GM13976 (cell line): ENCODE measurements around the gene C9orf72.

Source experiments
- DNase-seq: peaks from one replicate; pipeline ENCODE4 v3.0.0; 2012; ENCODE audit warnings: low spot score
- CTCF ChIP-seq: IDR thresholded peaks from 2 replicates; pipeline ENCODE4 v1.5.1; 2012; ENCODE audit warnings: borderline replicate concordance, mild to moderate bottlenecking; ENCODE audit not compliant: insufficient read depth; ENCODE audit errors: extremely low read depth, missing control alignments, control extremely low read depth
- in situ Hi-C: fragments of 300-500 bp; cut with MboI; formaldehyde crosslinking; loops from one replicate; pipeline ENCODE4 v1.12.0; 2022; ENCODE audit warnings: low sequenced_read_pairs, mixed read lengths, inconsistent platforms; ENCODE audit not compliant: unreplicated experiment

Gene C9orf72

GRCh38 chr9:27520986-27521385, 52.3 kb downstream of the C9orf72 start:
- no peak for DNase-seq
- TF ChIP-seq CTCF = no peak
- in situ Hi-C loops = no loop called here

- in situ Hi-C loops = no loop called here
- DNase-seq = no peak
- TF ChIP-seq CTCF = no peak
Measured at GRCh38 chr9:27519466-27520465, 53.5 kb downstream of the C9orf72 start.

DNA sequence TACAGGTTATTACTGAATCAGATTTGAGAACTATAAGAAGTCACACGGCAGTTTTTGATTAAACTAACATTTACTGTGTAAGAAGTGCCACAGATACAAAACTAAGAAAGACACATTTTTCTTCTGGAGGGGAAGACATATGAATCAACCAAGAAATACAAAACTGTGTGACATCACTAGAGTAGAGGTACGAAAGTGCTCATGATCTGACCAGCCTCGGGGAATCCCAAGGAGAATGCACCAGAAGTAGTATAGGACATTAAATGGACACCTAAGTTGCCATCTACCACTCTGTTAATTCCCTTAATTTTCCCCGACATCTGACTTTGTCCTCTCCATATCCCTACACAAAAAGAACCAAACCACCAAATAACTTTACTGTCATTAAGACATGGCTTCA, 54.5 kb downstream of the C9orf72 start:
- no peak for DNase-seq
- no peak for TF ChIP-seq CTCF
- in situ Hi-C loops = no loop called here

GRCh38 chr9:27518006-27518405, 55.3 kb downstream of the C9orf72 start:
- in situ Hi-C loops = no loop called here
- TF ChIP-seq CTCF = no peak

GRCh38 chr9:27514551-27514950, 58.7 kb downstream of the C9orf72 start:
- DNase-seq = no peak
- TF ChIP-seq CTCF = no peak
- in situ Hi-C loops = no loop called here

More at GRCh38 chr9:27518006-27518405, 55.3 kb downstream of the C9orf72 start:
- DNase-seq = no peak

GRCh38 chr9:27511771-27512170, 61.5 kb downstream of the C9orf72 start:
- in situ Hi-C loops = no loop called here
- TF ChIP-seq CTCF = no peak
- no peak for DNase-seq

- TF ChIP-seq CTCF = no peak
- DNase-seq = no peak
- in situ Hi-C loops = no loop called here
Measured at GRCh38 chr9:27510780-27511179, 62.5 kb downstream of the C9orf72 start.
